GM18870 (cell line): ENCODE data around the gene PKP3.
"Not testable (repeated sequence)": the region's sequence is repeated elsewhere in the genome, so short reads cannot be mapped to it uniquely, and the experiment has no call there.

Experiments used
- ATAC-seq: cut with Tn5 transposase; IDR thresholded peaks from one replicate; pipeline ENCODE4 v1.9.1; 2021; ENCODE audit warnings: moderate library complexity; ENCODE audit not compliant: unreplicated experiment

PKP3 gene

GRCh38 chr11:410711-411110 lies 16.7 kb downstream of the PKP3 start:
- ATAC-seq, result not testable (repeated sequence)

GRCh38 chr11:411520-411919 lies 17.5 kb downstream of the PKP3 start:
- ATAC-seq, result not testable (repeated sequence)

- ATAC-seq, result no peak
Measured at GRCh38 chr11:412641-413119, 18.7 kb downstream of the PKP3 start.

GRCh38 chr11:413120-414081 lies 19.4 kb downstream of the PKP3 start:
- no peak for ATAC-seq

- ATAC-seq, result no peak
Measured at GRCh38 chr11:414318-414857, 20.4 kb downstream of the PKP3 start.

GRCh38 chr11:415640-416041 lies 21.6 kb downstream of the PKP3 start:
- no peak for ATAC-seq

- no peak for ATAC-seq
Measured at GRCh38 chr11:416051-416756, 22.2 kb downstream of the PKP3 start.

GRCh38 chr11:416757-417621 lies 23.0 kb downstream of the PKP3 start:
- no peak for ATAC-seq

GRCh38 chr11:417652-418342 lies 23.8 kb downstream of the PKP3 start:
- no peak for ATAC-seq

GRCh38 chr11:418343-419247 lies 24.6 kb downstream of the PKP3 start:
- ATAC-seq, result no peak

- ATAC-seq, result no peak
Measured at GRCh38 chr11:419248-420005, 25.4 kb downstream of the PKP3 start.

GRCh38 chr11:420054-420910 lies 26.3 kb downstream of the PKP3 start:
- ATAC-seq, result no peak

GRCh38 chr11:420911-421321 lies 26.9 kb downstream of the PKP3 start:
- no peak for ATAC-seq

GRCh38 chr11:422249-422656 lies 28.2 kb downstream of the PKP3 start:
- ATAC-seq, result no peak

- ATAC-seq, result no peak
Measured at GRCh38 chr11:424232-424631, 30.2 kb downstream of the PKP3 start.

- ATAC-seq, result not testable (repeated sequence)
Measured at GRCh38 chr11:424766-425165, 30.8 kb downstream of the PKP3 start.

GRCh38 chr11:425301-425700 lies 31.3 kb downstream of the PKP3 start:
- ATAC-seq, result no peak
